ENCODE results near the gene ZDHHC20. TPM values are rescaled to one million over a fixed set of nuclear protein-coding genes. Genes with fewer than 3 reads are reported as not detected.

ZDHHC20 gene
- polyA plus RNA-seq, 3 donors: 28.1 to 67.8 (median 66.8) TPM

DNA sequence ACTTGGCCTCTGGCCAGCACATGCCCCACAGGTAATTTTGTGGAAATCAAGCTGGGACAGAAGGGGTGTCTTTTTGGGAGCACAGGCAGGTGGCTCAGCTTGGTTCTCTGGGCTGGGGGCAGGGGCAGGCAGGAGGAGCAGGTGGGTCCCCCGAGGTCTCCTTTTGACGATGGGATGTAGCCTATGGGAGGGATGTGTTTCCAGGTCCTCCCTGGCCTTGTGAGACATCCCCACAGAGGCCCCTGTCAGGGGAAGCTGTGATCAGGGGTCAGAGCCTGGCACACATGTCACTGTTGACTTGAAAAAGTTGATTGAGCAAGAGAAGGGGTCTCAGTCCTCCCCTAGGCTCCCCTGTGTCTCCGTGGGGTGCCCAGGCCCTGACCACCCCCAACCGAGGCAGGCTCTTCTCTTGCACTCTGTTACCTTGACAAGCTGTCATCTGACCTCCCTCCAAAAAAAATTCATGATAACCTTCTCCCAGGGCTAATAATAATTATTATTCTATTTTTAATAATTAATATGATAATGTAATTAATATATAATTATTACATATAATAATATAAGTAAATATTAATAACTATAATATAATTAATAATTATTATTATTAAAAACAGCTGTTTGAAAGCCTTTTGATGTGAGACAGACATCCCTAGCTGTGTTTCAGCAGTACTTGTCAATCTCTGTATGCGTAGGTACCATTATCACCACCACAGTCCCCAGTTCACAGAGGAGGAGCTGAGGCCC is 116.2 kb downstream of the ZDHHC20 start:
- peaks cover 18% of the 10 kb centered on the region for H3K4me1 Mint-ChIP-seq

DNA sequence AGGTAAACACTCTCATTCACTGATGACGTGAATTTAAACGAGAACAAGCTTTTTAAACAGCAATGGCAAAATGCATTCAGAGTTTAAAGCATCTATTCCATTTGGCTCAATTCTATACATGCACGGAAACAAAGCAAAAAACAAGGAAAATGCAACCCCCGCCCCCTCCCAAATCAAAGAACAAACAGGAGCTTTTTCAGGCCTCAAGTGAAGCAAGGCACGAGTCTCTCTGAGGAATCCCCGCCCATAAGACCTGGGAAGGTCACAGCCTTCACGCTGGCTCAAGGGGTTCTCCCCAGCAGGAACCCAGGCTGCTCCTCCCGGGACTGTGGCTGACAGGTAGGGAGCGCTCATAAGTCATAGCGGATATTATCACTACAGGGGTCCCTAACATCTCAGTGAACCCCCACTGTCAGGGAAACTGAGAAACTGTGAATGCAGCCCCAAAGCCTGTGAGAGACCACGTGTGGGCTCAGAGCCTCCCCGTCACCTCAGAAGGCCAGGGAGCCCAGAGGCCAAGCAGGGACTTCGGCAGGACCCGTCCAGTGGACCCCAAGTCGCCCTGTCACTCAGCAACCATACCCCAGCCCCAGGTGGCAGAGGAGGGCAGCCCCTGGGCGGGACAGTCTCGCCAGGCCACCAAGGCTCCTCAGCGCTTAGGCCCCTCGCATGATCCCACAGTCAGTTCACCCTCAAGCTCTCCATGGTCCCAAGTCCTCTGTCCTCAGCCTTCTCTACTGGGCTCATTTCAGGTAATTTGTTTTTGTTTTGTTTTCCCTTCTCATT is 117.3 kb downstream of the ZDHHC20 start:
- no peaks in the 10 kb centered on the region for H3K27me3 ChIP-seq (ENCODE audit: control insufficient read depth in 2 of 2, insufficient read depth in 2 of 2, low read length in 2 of 2)
- H3K4me3 ChIP-seq (replicated peaks in 1 of 3; ENCODE audit: low read depth in 2 of 3, low read length in 3 of 3): no peak overlapping the region
- intact Hi-C loops (cut with micrococcal nuclease): no loop called here
- H3K9ac ChIP-seq (ENCODE audit: insufficient read depth, low read length, poor library complexity, severe bottlenecking): no peak overlapping the region
- Mint-ChIP-seq H3K9me3 (peaks cover 0 to 3% (median 0%) of the 10 kb centered on the region in 7 donors), H3K4me3 (no peak overlapping the region), H3K4me1 (peaks cover 18% of the 10 kb centered on the region), H3K36me3 (no peaks in the 10 kb centered on the region), H3K27ac (peak overlapping the region in 2 of 7 donors; percentile 41 to 42), H3K27me3 (ENCODE audit: low read depth in 3 of 3) (peaks cover 0 to 1% (median 0%) of the 10 kb centered on the region in 3 donors)
- no peaks in the 10 kb centered on the region for H3K36me3 ChIP-seq (replicated peaks in 1 of 2; ENCODE audit: control insufficient read depth in 1 of 2, insufficient read depth in 2 of 2, low read length in 2 of 2)
- TF ChIP-seq, protein P1, sequence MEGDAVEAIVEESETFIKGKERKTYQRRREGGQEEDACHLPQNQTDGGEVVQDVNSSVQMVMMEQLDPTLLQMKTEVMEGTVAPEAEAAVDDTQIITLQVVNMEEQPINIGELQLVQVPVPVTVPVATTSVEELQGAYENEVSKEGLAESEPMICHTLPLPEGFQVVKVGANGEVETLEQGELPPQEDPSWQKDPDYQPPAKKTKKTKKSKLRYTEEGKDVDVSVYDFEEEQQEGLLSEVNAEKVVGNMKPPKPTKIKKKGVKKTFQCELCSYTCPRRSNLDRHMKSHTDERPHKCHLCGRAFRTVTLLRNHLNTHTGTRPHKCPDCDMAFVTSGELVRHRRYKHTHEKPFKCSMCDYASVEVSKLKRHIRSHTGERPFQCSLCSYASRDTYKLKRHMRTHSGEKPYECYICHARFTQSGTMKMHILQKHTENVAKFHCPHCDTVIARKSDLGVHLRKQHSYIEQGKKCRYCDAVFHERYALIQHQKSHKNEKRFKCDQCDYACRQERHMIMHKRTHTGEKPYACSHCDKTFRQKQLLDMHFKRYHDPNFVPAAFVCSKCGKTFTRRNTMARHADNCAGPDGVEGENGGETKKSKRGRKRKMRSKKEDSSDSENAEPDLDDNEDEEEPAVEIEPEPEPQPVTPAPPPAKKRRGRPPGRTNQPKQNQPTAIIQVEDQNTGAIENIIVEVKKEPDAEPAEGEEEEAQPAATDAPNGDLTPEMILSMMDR (IDR thresholded peaks at IDR 0.05): no peak
- no peak overlapping the region for H2AFZ ChIP-seq (ENCODE audit: insufficient read depth, low read depth, low read length, poor library complexity, severe bottlenecking)
- H3K4me2 ChIP-seq (replicated peaks; ENCODE audit: extremely low read depth, low read length, poor library complexity, severe bottlenecking): no peak overlapping the region
- no peak for DNase-seq
- H3K9me3 ChIP-seq (replicated peaks in 1 of 2; ENCODE audit: control insufficient read depth in 1 of 2, insufficient read depth in 1 of 2, low read length in 2 of 2): no peaks in the 10 kb centered on the region
- H4K20me1 ChIP-seq (ENCODE audit: insufficient read depth, low read length): no peaks in the 10 kb centered on the region
- 94% methylated on average over 17 of the region's 19 CpGs for WGBS (ENCODE audit: insufficient coverage)
- no peak overlapping the region for H3K27ac ChIP-seq (ENCODE audit: low read depth in 1 of 2, low read length in 2 of 2)
- H3K4me1 ChIP-seq (ENCODE audit: control insufficient read depth in 1 of 2, insufficient read depth in 2 of 2, low read length in 2 of 2): peaks cover 7 to 20% of the 10 kb centered on the region in 2 donors
- H3K79me2 ChIP-seq (ENCODE audit: insufficient read depth, low read length): no peaks in the 10 kb centered on the region

More for the DNA sequence above, 116.2 kb downstream of the ZDHHC20 start:
- Histone ChIP-seq H3K36me3 (replicated peaks in 1 of 2; ENCODE audit: control insufficient read depth in 1 of 2, insufficient read depth in 2 of 2, low read length in 2 of 2) (no peaks in the 10 kb centered on the region), H3K9ac (ENCODE audit: insufficient read depth, low read length, poor library complexity, severe bottlenecking) (no peak overlapping the region), H3K27ac (ENCODE audit: low read depth in 1 of 2, low read length in 2 of 2) (peak overlapping the region in 1 of 2 donors; percentile 16), H3K4me2 (replicated peaks; ENCODE audit: extremely low read depth, low read length, poor library complexity, severe bottlenecking) (no peak overlapping the region), H3K4me3 (replicated peaks in 1 of 3; ENCODE audit: low read depth in 2 of 3, low read length in 3 of 3) (no peak overlapping the region), H3K79me2 (ENCODE audit: insufficient read depth, low read length) (no peaks in the 10 kb centered on the region), H3K9me3 (replicated peaks in 1 of 2; ENCODE audit: control insufficient read depth in 1 of 2, insufficient read depth in 1 of 2, low read length in 2 of 2) (no peaks in the 10 kb centered on the region), H3K4me1 (ENCODE audit: control insufficient read depth in 1 of 2, insufficient read depth in 2 of 2, low read length in 2 of 2) (peaks cover 7 to 20% of the 10 kb centered on the region in 2 donors), H3K27me3 (ENCODE audit: control insufficient read depth in 2 of 2, insufficient read depth in 2 of 2, low read length in 2 of 2) (no peaks in the 10 kb centered on the region), H2AFZ (ENCODE audit: insufficient read depth, low read depth, low read length, poor library complexity, severe bottlenecking) (no peak overlapping the region), H4K20me1 (ENCODE audit: insufficient read depth, low read length) (no peaks in the 10 kb centered on the region)
- TF ChIP-seq, protein P1 (IDR thresholded peaks at IDR 0.05): no peak
- no peak for DNase-seq
- Mint-ChIP-seq H3K27me3 (ENCODE audit: low read depth in 3 of 3) (peaks cover 0 to 1% (median 0%) of the 10 kb centered on the region in 3 donors), H3K4me3 (no peak overlapping the region), H3K9me3 (peaks cover 0 to 3% (median 0%) of the 10 kb centered on the region in 7 donors), H3K36me3 (no peaks in the 10 kb centered on the region), H3K27ac (no peak overlapping the region)
- WGBS (ENCODE audit: insufficient coverage): 65% methylated on average over 3 of the region's 5 CpGs
- intact Hi-C loops (cut with micrococcal nuclease): no loop called here

Measured in CD14-positive monocyte (primary cell).